GM23248 (cell line): ENCODE data around the gene SBF2. TPM values are rescaled to one million over a fixed set of nuclear protein-coding genes. Genes with fewer than 3 reads are reported as not detected.
A peak's percentile ranks its signal among the peaks of the same experiment; 100 is the strongest.

ENCODE experiments used
- DNase-seq: peaks from one replicate; pipeline ENCODE4 v3.0.0-alpha.2; 2015
- H2AFZ ChIP-seq: fragments of 200-600 bp; sonication (generic); 2 replicates; pipeline ENCODE4 v1.6.1; 2016; ENCODE audit warnings: antibody characterized with exemption
- H3F3A ChIP-seq: fragments of 200-600 bp; sonication (generic); 2 replicates; pipeline ENCODE4 v1.6.1; 2016; ENCODE audit warnings: mild to moderate bottlenecking, antibody characterized with exemption, mixed run types; ENCODE audit not compliant: insufficient read depth
- H3K27ac ChIP-seq: fragments of 200-600 bp; sonication (generic); 2 replicates; pipeline ENCODE4 v1.5.1; 2016; ENCODE audit warnings: mild to moderate bottlenecking
- H3K27me3 ChIP-seq: fragments of 200-600 bp; sonication (generic); replicated peaks from 2 replicates; pipeline ENCODE4 v1.6.1; 2016; ENCODE audit warnings: mild to moderate bottlenecking; ENCODE audit not compliant: insufficient read depth
- H3K36me3 ChIP-seq: fragments of 200-600 bp; sonication (generic); 2 replicates; pipeline ENCODE4 v1.6.1; 2016; ENCODE audit warnings: low read depth, mild to moderate bottlenecking
- H3K4me1 ChIP-seq: fragments of 200-600 bp; sonication (generic); 2 replicates; pipeline ENCODE4 v1.6.1; 2016; ENCODE audit warnings: mild to moderate bottlenecking; ENCODE audit not compliant: insufficient read depth
- H3K4me2 ChIP-seq: fragments of 200-600 bp; sonication (generic); one replicate; pipeline ENCODE4 v1.6.1; 2016; ENCODE audit warnings: mild to moderate bottlenecking; ENCODE audit not compliant: unreplicated experiment
- H3K4me3 ChIP-seq: fragments of 200-600 bp; sonication (generic); 2 replicates; pipeline ENCODE4 v1.5.1; 2016; ENCODE audit warnings: mild to moderate bottlenecking
- H3K79me2 ChIP-seq: fragments of 200-600 bp; sonication (generic); 2 replicates; pipeline ENCODE4 v1.6.1; 2016; ENCODE audit warnings: mild to moderate bottlenecking; ENCODE audit not compliant: insufficient read depth
- H3K9ac ChIP-seq: fragments of 200-600 bp; sonication (generic); 2 replicates; pipeline ENCODE4 v1.6.1; 2016; ENCODE audit warnings: mild to moderate bottlenecking
- H3K9me2 ChIP-seq: fragments of 200-600 bp; sonication (generic); 2 replicates; pipeline ENCODE4 v1.6.1; 2016; ENCODE audit warnings: mixed run types, mild to moderate bottlenecking, moderate library complexity; ENCODE audit not compliant: insufficient read depth
- H3K9me3 ChIP-seq: fragments of 200-600 bp; sonication (generic); one replicate; pipeline ENCODE4 v1.6.1; 2017; ENCODE audit warnings: low read depth
- H4K20me1 ChIP-seq: fragments of 200-600 bp; sonication (generic); 2 replicates; pipeline ENCODE4 v1.6.0; 2016; ENCODE audit not compliant: insufficient read depth
- EZH2 ChIP-seq: fragments of 200-600 bp; sonication (generic); IDR thresholded peaks from 2 replicates; pipeline ENCODE4 v1.6.1; 2018; ENCODE audit warnings: antibody characterized with exemption, mild to moderate bottlenecking; ENCODE audit not compliant: insufficient read depth, poor library complexity, severe bottlenecking
- EZH2phosphoT487 ChIP-seq: fragments of 200-600 bp; sonication (generic); IDR thresholded peaks from 2 replicates; pipeline ENCODE4 v1.6.1; 2018; ENCODE audit warnings: antibody characterized with exemption, moderate library complexity, mild to moderate bottlenecking, low read depth; ENCODE audit not compliant: insufficient read depth
- WGBS, 2 experiments: methylation state at CpG; one replicate each; pipeline ENCODE4 v1.1.6; 2015 to 2017; ENCODE audit warnings: low lambda C conversion rate in 2 of 2, low coverage in 1 of 2; ENCODE audit errors: missing lambda C conversion rate in 2 of 2; 5-methylcytosine and 5-hydroxymethylcytosine counted together
- in situ Hi-C: fragments of 300-500 bp; cut with MboI; formaldehyde crosslinking; loops from 2 replicates; pipeline ENCODE4 v1.15.0; 2020
- polyA plus RNA-seq: library from polyadenylated mRNA; unstranded; fragments of >200 nt; fragmentation: Nextera tagmentation; extraction: Ambion mirVana; gene quantifications from 2 replicates; pipeline ENCODE4 v1.2.1, GENCODE V29; 2016
- total RNA-seq: library from RNA; depleted of rRNA; stranded (reverse); fragments of >200 nt; shearing (Covaris generic); gene quantifications from 2 replicates; pipeline ENCODE4 v1.2.3, GENCODE V29; 2014

The SBF2 gene
- total and polyA plus RNA-seq, 2 experiments from 2014 or later, result 21.9 to 32.7 TPM

DNA sequence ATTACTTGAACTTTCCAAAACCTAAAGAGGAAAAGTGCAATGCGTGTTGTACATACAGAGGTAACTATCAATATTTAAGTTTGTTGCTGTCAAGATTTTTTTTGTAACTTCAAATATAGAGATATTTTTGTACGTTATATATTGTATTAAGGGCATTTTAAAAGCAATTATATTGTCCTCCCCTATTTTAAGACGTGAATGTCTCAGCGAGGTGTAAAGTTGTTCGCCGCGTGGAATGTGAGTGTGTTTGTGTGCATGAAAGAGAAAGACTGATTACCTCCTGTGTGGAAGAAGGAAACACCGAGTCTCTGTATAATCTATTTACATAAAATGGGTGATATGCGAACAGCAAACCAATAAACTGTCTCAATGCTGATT is 13.0 kb upstream of the SBF2 start:
- Histone ChIP-seq H2AFZ (no peak overlapping the region), H3F3A (peaks cover 48% of the 10 kb centered on the region), H3K79me2 (peaks cover 52% of the 10 kb centered on the region), H3K9me3 (no peaks in the 10 kb centered on the region), H3K4me1 (peaks cover 16% of the 10 kb centered on the region; the same call in 1 of the 2 replicates), H3K9ac (peak overlapping the region; percentile 93), H4K20me1 (peaks cover 10% of the 10 kb centered on the region; the same call in 1 of the 2 replicates), H3K36me3 (peaks cover 22% of the 10 kb centered on the region), H3K4me2 (peak overlapping the region; percentile 95), H3K9me2 (no peaks in the 10 kb centered on the region), H3K4me3 (peak overlapping the region; percentile 96), H3K27me3 (no peaks in the 10 kb centered on the region), H3K27ac (peak overlapping the region; percentile 91)
- in situ Hi-C loops, result loop anchor here (25.0 kb wide), 1 partner anchor 320 kb away; no protein-coding TSS in a partner anchor
- DNase-seq, result no peak
- TF ChIP-seq EZH2 (no peak), EZH2phosphoT487 (no peak)
- WGBS, 2 experiments, result 0 to 2% methylated on average over 9 of the region's 9 CpGs

DNA sequence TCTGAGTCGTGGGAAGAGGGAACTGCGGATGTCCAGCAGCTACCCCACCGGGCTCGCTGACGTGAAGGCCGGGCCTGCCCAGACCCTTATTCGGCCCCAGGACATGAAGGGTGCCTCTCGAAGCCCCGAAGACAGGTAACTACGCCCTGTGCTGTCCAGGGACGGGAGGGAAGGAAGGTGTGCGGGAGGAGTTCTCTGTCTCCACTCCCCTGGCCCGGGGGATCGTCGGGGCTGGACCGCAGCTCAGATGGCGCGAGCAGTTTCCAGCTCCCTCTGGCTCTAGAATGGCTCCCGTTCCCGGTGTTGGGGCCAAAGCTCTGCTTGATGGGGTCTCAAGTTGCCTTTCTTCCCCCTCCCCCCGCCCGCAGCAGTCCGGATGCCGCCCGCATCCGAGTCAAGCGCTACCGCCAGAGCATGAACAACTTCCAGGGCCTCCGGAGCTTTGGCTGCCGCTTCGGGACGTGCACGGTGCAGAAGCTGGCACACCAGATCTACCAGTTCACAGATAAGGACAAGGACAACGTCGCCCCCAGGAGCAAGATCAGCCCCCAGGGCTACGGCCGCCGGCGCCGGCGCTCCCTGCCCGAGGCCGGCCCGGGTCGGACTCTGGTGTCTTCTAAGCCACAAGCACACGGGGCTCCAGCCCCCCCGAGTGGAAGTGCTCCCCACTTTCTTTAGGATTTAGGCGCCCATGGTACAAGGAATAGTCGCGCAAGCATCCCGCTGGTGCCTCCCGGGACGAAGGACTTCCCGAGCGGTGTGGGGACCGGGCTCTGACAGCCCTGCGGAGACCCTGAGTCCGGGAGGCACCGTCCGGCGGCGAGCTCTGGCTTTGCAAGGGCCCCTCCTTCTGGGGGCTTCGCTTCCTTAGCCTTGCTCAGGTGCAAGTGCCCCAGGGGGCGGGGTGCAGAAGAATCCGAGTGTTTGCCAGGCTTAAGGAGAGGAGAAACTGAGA is 12.2 kb upstream of the SBF2 start:
- Histone ChIP-seq H3K4me1 (peaks cover 22% of the 10 kb centered on the region), H3F3A (peaks cover 54% of the 10 kb centered on the region), H3K36me3 (peaks cover 22% of the 10 kb centered on the region), H3K27ac (peak overlapping the region; percentile 91), H3K27me3 (no peaks in the 10 kb centered on the region), H3K9ac (peak overlapping the region; percentile 93), H3K9me2 (no peaks in the 10 kb centered on the region), H3K79me2 (peaks cover 56% of the 10 kb centered on the region), H4K20me1 (peaks cover 10% of the 10 kb centered on the region; the same call in 1 of the 2 replicates), H3K4me3 (peak overlapping the region; percentile 96), H3K9me3 (no peaks in the 10 kb centered on the region), H3K4me2 (peak overlapping the region; percentile 95), H2AFZ (no peak overlapping the region)
- TF ChIP-seq EZH2phosphoT487, result no peak
- no peak for TF ChIP-seq EZH2
- in situ Hi-C loops, result loop anchor here (25.0 kb wide), 1 partner anchor 319 kb away; no protein-coding TSS in a partner anchor
- peak; percentile 49 for DNase-seq
- 0 to 2% methylated on average over 57 to 58 of the region's 65 CpGs for WGBS, 2 experiments

DNA sequence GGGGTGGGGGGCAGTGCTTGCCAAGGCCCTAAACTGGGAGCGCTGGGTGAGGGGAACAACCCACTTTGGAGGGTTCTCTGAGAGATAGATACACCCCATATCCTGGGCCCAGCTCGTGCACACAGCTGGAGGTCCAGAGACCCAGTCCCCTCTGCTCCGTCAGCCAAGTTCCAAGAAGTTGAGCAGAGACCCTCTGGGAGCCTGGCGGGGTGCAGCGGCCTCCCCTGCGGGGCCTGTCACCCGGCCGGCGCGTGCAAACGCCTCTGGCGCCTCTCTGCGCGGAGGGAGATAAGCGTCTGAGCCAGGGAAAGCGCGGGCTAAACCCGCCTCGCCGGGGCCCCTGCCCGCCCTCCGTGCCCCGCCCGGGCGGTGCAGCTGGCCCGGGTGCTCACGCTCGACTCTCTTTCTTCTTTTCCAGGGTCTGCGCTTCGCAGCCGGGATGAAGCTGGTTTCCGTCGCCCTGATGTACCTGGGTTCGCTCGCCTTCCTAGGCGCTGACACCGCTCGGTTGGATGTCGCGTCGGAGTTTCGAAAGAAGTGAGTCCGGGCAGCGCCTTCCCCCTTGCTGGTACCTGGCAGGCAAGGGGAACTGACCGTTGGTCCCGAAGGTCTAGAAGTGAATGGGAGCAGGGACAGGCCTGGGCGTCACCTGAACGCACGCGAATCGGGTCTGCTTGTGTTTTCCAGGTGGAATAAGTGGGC is 11.4 kb upstream of the SBF2 start:
- Histone ChIP-seq H3K9ac (peak overlapping the region; percentile 93), H3K79me2 (peaks cover 65% of the 10 kb centered on the region), H2AFZ (no peak overlapping the region), H3K4me3 (peak overlapping the region; percentile 96), H3K27ac (peak overlapping the region; percentile 91), H3K4me1 (peaks cover 30% of the 10 kb centered on the region), H3K4me2 (peak overlapping the region; percentile 95), H3K9me2 (no peaks in the 10 kb centered on the region), H4K20me1 (peaks cover 10% of the 10 kb centered on the region; the same call in 1 of the 2 replicates), H3K27me3 (no peaks in the 10 kb centered on the region), H3K36me3 (peaks cover 22% of the 10 kb centered on the region), H3K9me3 (no peaks in the 10 kb centered on the region), H3F3A (peaks cover 62% of the 10 kb centered on the region)
- WGBS, 2 experiments, result 1% methylated on average over 31 to 47 of the region's 51 CpGs
- in situ Hi-C loops, result loop anchor here (25.0 kb wide), 1 partner anchor 318 kb away; no protein-coding TSS in a partner anchor
- TF ChIP-seq EZH2phosphoT487, result no peak
- TF ChIP-seq EZH2, result no peak
- peak; percentile 84 for DNase-seq
